H9 (cell line): ENCODE results near the gene FNDC3A. TPM values are rescaled to one million over a fixed set of nuclear protein-coding genes. Genes with fewer than 3 reads are reported as not detected.
A peak's percentile ranks its signal among the peaks of the same experiment; 100 is the strongest.

Source experiments
- DNase-seq: peaks from one replicate; pipeline ENCODE4 v3.0.0-alpha.2; 2017
- H2AFZ ChIP-seq: one replicate; pipeline ENCODE4 v1.6.1; 2013; ENCODE audit warnings: mild to moderate bottlenecking, low read length, control low read depth, moderate library complexity
- H2AK5ac ChIP-seq: 2 replicates; pipeline ENCODE4 v1.6.1; 2013; ENCODE audit warnings: low read length, control low read depth, mixed read lengths; ENCODE audit not compliant: insufficient read length
- H2BK120ac ChIP-seq: one replicate; pipeline ENCODE4 v1.6.1; 2013; ENCODE audit warnings: low read depth, mild to moderate bottlenecking, low read length, control low read depth, inconsistent platforms; ENCODE audit not compliant: poor library complexity, severe bottlenecking
- H2BK12ac ChIP-seq: 2 replicates; pipeline ENCODE4 v1.6.1; 2013; ENCODE audit warnings: low read length, control low read depth, mixed read lengths, low read depth; ENCODE audit not compliant: insufficient read length
- H2BK15ac ChIP-seq: 2 replicates; pipeline ENCODE4 v1.6.1; 2013; ENCODE audit warnings: low read depth, low read length, control low read depth
- H2BK20ac ChIP-seq: one replicate; pipeline ENCODE4 v1.6.1; 2013; ENCODE audit warnings: low read depth, mild to moderate bottlenecking, low read length, control low read depth, inconsistent platforms; ENCODE audit not compliant: poor library complexity, severe bottlenecking
- H2BK5ac ChIP-seq: 2 replicates; pipeline ENCODE4 v1.6.1; 2013; ENCODE audit warnings: low read length, control low read depth, mixed read lengths; ENCODE audit not compliant: insufficient read length
- H3K14ac ChIP-seq: 2 replicates; pipeline ENCODE4 v1.6.1; 2013; ENCODE audit warnings: low read length, control low read depth; ENCODE audit not compliant: insufficient read depth
- H3K18ac ChIP-seq: 2 replicates; pipeline ENCODE4 v1.6.1; 2013; ENCODE audit warnings: low read depth, mild to moderate bottlenecking, mixed read lengths, low read length, control low read depth; ENCODE audit not compliant: insufficient read length
- H3K23ac ChIP-seq: 2 replicates; pipeline ENCODE4 v1.6.1; 2013; ENCODE audit warnings: low read length, control low read depth, mixed read lengths, low read depth; ENCODE audit not compliant: insufficient read length
- H3K23me2 ChIP-seq: 2 replicates; pipeline ENCODE4 v1.6.1; 2013; ENCODE audit warnings: low read depth, mild to moderate bottlenecking, mixed read lengths, low read length, control low read depth; ENCODE audit not compliant: insufficient read length, poor library complexity, severe bottlenecking
- H3K27ac ChIP-seq: 2 replicates; pipeline ENCODE4 v1.5.1; 2013; ENCODE audit warnings: low read length, control low read depth, mixed read lengths, low read depth; ENCODE audit not compliant: insufficient read length
- H3K27me3 ChIP-seq: 2 replicates; pipeline ENCODE4 v1.6.1; 2013; ENCODE audit warnings: low read length, control low read depth, inconsistent platforms; ENCODE audit not compliant: insufficient read depth
- H3K4ac ChIP-seq: 2 replicates; pipeline ENCODE4 v1.6.1; 2013; ENCODE audit warnings: low read depth, mild to moderate bottlenecking, control low read depth, inconsistent platforms, low read length, moderate library complexity
- H3K4me1 ChIP-seq: 2 replicates; pipeline ENCODE4 v1.6.1; 2013; ENCODE audit warnings: low read length, control low read depth, inconsistent platforms; ENCODE audit not compliant: insufficient read depth
- H3K4me2 ChIP-seq: 2 replicates; pipeline ENCODE4 v1.6.1; 2013; ENCODE audit warnings: low read length, control low read depth, mixed read lengths; ENCODE audit not compliant: insufficient read length, insufficient read depth
- H3K56ac ChIP-seq: 2 replicates; pipeline ENCODE4 v1.6.1; 2013; ENCODE audit warnings: low read depth, mild to moderate bottlenecking, mixed read lengths, low read length, control low read depth; ENCODE audit not compliant: insufficient read length
- H3K79me1 ChIP-seq: 2 replicates; pipeline ENCODE4 v1.6.1; 2013; ENCODE audit warnings: low read depth, mild to moderate bottlenecking, moderate library complexity, low read length, control low read depth, inconsistent platforms; ENCODE audit not compliant: insufficient read depth, poor library complexity, severe bottlenecking
- H3K79me2 ChIP-seq: 2 replicates; pipeline ENCODE4 v1.6.1; 2013; ENCODE audit warnings: low read length, control low read depth, inconsistent platforms; ENCODE audit not compliant: insufficient read depth
- H3K9ac ChIP-seq: 2 replicates; pipeline ENCODE4 v1.6.1; 2013; ENCODE audit warnings: low read length, control low read depth, mixed read lengths; ENCODE audit not compliant: insufficient read length; ENCODE audit errors: extremely low read depth
- H3K9me3 ChIP-seq: one replicate; pipeline ENCODE4 v1.6.1; 2013; ENCODE audit warnings: low read depth, low read length, inconsistent platforms; ENCODE audit not compliant: control insufficient read depth
- H3T11ph ChIP-seq: one replicate; pipeline ENCODE4 v1.6.1; 2013; ENCODE audit warnings: mild to moderate bottlenecking, low read length, control low read depth, inconsistent platforms
- H4K20me1 ChIP-seq: one replicate; pipeline ENCODE4 v1.6.1; 2013; ENCODE audit not compliant: control insufficient read depth, insufficient read length, insufficient read depth
- H4K5ac ChIP-seq: 2 replicates; pipeline ENCODE4 v1.6.1; 2013; ENCODE audit warnings: low read depth, mild to moderate bottlenecking, mixed read lengths, low read length, control low read depth; ENCODE audit not compliant: insufficient read length
- H4K8ac ChIP-seq: replicated peaks from 2 replicates; pipeline ENCODE4 v1.6.1; 2013; ENCODE audit warnings: low read length, control low read depth, mixed read lengths, low read depth; ENCODE audit not compliant: insufficient read length
- H4K91ac ChIP-seq: 2 replicates; pipeline ENCODE4 v1.6.1; 2013; ENCODE audit warnings: low read depth, mild to moderate bottlenecking, moderate library complexity, mixed read lengths, low read length, control low read depth; ENCODE audit not compliant: insufficient read length
- H3K27ac Mint-ChIP-seq, 3 experiments: 2 replicates in 2 of 3; 3 replicates in 1 of 3; pipeline ENCODE4 v1.8.0; 2020 to 2021; ENCODE audit warnings: mixed read lengths in 3 of 3, mild to moderate bottlenecking in 1 of 3, moderate library complexity in 1 of 3
- H3K27me3 Mint-ChIP-seq: 2 replicates; pipeline ENCODE4 v1.8.0; 2021; ENCODE audit warnings: low read depth, mild to moderate bottlenecking, moderate library complexity, mixed read lengths
- H3K36me3 Mint-ChIP-seq, 3 experiments: 2 replicates in 2 of 3; 3 replicates in 1 of 3; pipeline ENCODE4 v1.8.0; 2020 to 2021; ENCODE audit warnings: low read depth in 3 of 3, mixed read lengths in 3 of 3; ENCODE audit not compliant: insufficient read depth in 1 of 3
- H3K4me1 Mint-ChIP-seq, 2 experiments: 2 replicates each; pipeline ENCODE4 v1.8.0; 2020; ENCODE audit warnings: mixed read lengths in 2 of 2
- H3K4me3 Mint-ChIP-seq, 2 experiments: 2 replicates in 1 of 2; 3 replicates in 1 of 2; pipeline ENCODE4 v1.8.0; 2020 to 2021; ENCODE audit warnings: mild to moderate bottlenecking in 2 of 2, mixed read lengths in 2 of 2, moderate library complexity in 1 of 2
- H3K9me3 Mint-ChIP-seq, 2 experiments: 2 replicates in 1 of 2; 3 replicates in 1 of 2; pipeline ENCODE4 v1.8.0; 2020; ENCODE audit warnings: mild to moderate bottlenecking in 2 of 2, mixed read lengths in 2 of 2, moderate library complexity in 1 of 2
- CTCF ChIP-seq: fragments of 200-600 bp; sonication (generic); conservative IDR thresholded peaks from 3 replicates; pipeline ENCODE4 v1.8.0; 2021; ENCODE audit warnings: antibody characterized with exemption, mild to moderate bottlenecking
- WGBS: extraction: QIAGEN DNeasy Blood & Tissue Kit; methylation state at CpG from one replicate; pipeline ENCODE4 v1.1.7; 2013; ENCODE audit warnings: missing lambda C conversion rate, low lambda C conversion rate, mixed read lengths; ENCODE audit not compliant: insufficient read length; ENCODE audit errors: extremely low coverage; 5-methylcytosine and 5-hydroxymethylcytosine counted together
- total RNA-seq: library from RNA; stranded (reverse); gene quantifications from 2 replicates; pipeline ENCODE4 v1.2.1, GENCODE V29; 2021

The FNDC3A gene
- total RNA-seq, 1 experiment from 2014 or later, result 27.4 TPM

GRCh38 chr13:49246850-49247642 is 271.3 kb downstream of the FNDC3A start:
- no peak overlapping the region for H3K14ac ChIP-seq
- H3K23me2 ChIP-seq, result peaks cover 9% of the 10 kb centered on the region
- no peak overlapping the region for H2AK5ac ChIP-seq
- TF ChIP-seq CTCF, result no peak
- peak overlapping the region; percentile 96 for H3K4me2 ChIP-seq
- no peak overlapping the region for H2BK5ac ChIP-seq
- no peak overlapping the region for H2BK20ac ChIP-seq
- H3K9me3 ChIP-seq, result no peaks in the 10 kb centered on the region
- no peak overlapping the region for H4K5ac ChIP-seq
- no peak overlapping the region for H3K4ac ChIP-seq
- no peak overlapping the region for H4K8ac ChIP-seq
- Mint-ChIP-seq H3K4me1 (peaks cover 13 to 14% of the 10 kb centered on the region in 2 experiments), H3K9me3 (no peaks in the 10 kb centered on the region; a peak in 1 of 5 replicates), H3K27ac (peak overlapping the region; percentile 16 to 98 (median 96); a peak in 4 of 7 replicates), H3K36me3 (no peaks in the 10 kb centered on the region), H3K4me3 (peak overlapping the region; percentile 91 to 98), H3K27me3 (no peaks in the 10 kb centered on the region; the same call in 1 of the 2 replicates)
- peak overlapping the region; percentile 54 for H3K9ac ChIP-seq
- H3T11ph ChIP-seq, result no peak overlapping the region
- no peaks in the 10 kb centered on the region for H3K79me1 ChIP-seq
- no peak for DNase-seq
- H3K18ac ChIP-seq, result no peak overlapping the region
- no peaks in the 10 kb centered on the region for H4K20me1 ChIP-seq
- no peak overlapping the region for H3K56ac ChIP-seq
- no peak overlapping the region for H2AFZ ChIP-seq
- no peak overlapping the region for H4K91ac ChIP-seq
- no peak overlapping the region for H2BK15ac ChIP-seq
- no peak overlapping the region for H3K23ac ChIP-seq
- H2BK120ac ChIP-seq, result no peak overlapping the region
- WGBS, result no CpG with 5 or more reads among the region's 4 CpGs
- H3K4me1 ChIP-seq, result no peaks in the 10 kb centered on the region
- no peaks in the 10 kb centered on the region for H3K79me2 ChIP-seq
- H2BK12ac ChIP-seq, result no peak overlapping the region
- no peak overlapping the region for H3K27ac ChIP-seq
- H3K27me3 ChIP-seq, result no peaks in the 10 kb centered on the region
